ENCODE data around the gene RBM4.
"Not testable (repeated sequence)": the region's sequence is repeated elsewhere in the genome, so short reads cannot be mapped to it uniquely, and the experiment has no call there.

Gene RBM4

DNA sequence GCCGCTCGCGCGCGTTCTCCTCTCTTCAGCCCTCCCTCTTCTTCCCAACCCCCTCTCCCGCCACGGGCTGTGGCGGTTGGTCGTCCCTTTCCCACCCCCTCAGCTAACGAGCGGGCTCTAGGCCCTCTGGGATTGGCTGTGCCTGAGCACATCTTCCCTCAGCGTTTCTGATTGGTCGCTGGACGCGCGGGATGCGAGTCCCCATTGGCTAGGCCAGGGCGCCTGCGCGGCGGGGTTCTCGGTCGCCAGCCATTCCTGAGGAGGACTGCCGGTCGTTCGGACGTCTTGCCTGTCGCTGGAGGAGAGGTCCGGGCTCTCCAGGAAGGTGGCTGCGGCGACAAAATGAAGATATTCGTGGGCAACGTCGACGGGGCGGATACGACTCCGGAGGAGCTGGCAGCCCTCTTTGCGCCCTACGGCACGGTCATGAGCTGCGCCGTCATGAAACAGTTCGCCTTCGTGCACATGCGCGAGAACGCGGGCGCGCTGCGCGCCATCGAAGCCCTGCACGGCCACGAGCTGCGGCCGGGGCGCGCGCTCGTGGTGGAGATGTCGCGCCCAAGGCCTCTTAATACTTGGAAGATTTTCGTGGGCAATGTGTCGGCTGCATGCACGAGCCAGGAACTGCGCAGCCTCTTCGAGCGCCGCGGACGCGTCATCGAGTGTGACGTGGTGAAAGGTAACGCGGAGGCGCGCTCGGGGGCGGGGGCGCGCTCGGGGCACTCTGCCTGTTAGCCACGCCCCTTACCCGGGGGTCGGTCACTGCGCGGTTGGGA lies 21.9 kb upstream of the RBM4 start, which contains the start of gene RBM14:
Gene RBM14 (plus strand): TSS at position 252 of the 776 bp plus-strand sequence. CDS start 91 bp downstream, at position 343.
- FAIRE-seq (peak; percentile 86), DNase-seq (ENCODE audit: insufficient read length, low spot score) (peak; percentile 99)

DNA sequence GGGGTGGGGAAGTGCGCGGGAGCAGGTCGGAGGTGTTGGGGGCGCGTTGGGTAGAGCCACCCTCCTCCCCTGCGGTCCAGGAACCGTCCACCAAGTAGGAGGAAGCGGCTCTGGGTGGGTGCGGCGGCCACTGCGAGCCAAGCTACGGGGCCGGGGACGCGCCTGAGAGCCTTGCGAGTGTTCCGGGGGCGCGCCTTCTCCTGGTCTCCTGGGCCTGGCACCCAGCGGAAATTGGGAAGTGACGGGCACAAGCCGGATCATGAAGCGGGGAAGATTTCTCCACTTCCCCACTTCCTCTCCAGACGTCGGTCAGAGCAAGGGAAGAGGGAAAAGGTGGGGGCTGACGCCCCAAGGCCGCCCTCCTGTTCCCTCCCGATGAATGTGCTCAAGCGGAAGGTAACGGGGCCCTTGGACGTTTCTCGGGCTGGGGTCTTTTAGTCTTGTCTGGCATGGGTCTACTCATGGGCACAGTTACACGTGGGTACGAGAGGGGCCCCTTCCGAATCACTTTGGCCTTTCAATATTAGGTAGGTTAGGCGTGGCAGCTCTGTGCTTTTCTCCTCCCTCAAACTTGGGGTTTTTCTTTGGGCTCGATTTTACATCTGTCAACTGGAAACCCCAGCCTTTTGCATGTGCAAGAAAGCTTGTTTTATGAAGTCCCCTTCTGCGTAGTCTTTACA lies 21.2 kb upstream of the RBM4 start:
- DNase-seq (ENCODE audit: insufficient read length, low spot score) (no peak), FAIRE-seq (no peak)

- peak; percentile 28 for DNase-seq (ENCODE audit: insufficient read length, low spot score)
- no peak for FAIRE-seq
These were observed 19.4 kb upstream of the RBM4 start for GRCh38 chr11:66619080-66619554.

- FAIRE-seq (no peak), DNase-seq (ENCODE audit: insufficient read length, low spot score) (no peak)
These were observed 14.1 kb upstream of the RBM4 start for GRCh38 chr11:66624450-66624849.

GRCh38 chr11:66625041-66625751 lies 13.3 kb upstream of the RBM4 start:
- DNase-seq (ENCODE audit: insufficient read length, low spot score) (no peak), FAIRE-seq (no peak)

GRCh38 chr11:66625752-66626149 lies 12.8 kb upstream of the RBM4 start:
- DNase-seq (ENCODE audit: insufficient read length, low spot score) (no peak), FAIRE-seq (no peak)

DNA sequence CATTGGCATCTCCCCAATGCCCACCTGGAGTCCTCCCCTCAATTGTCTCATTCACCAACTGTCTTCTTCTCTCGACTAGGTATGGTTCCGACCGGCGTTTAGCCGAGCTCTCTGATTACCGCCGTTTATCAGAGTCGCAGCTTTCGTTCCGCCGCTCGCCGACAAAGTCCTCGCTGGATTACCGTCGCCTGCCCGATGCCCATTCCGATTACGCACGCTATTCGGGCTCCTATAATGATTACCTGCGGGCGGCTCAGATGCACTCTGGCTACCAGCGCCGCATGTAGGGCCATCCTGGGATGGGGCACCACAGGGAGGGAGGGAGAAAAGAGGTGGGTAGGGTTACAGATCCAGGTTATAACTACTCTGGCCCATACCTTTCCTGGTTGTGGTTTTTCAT lies 12.1 kb upstream of the RBM4 start:
- no peak for FAIRE-seq
- DNase-seq (ENCODE audit: insufficient read length, low spot score): no peak

- no peak for FAIRE-seq
- DNase-seq (ENCODE audit: insufficient read length, low spot score): no peak
These were observed 11.6 kb upstream of the RBM4 start for GRCh38 chr11:66626926-66627325.

DNA sequence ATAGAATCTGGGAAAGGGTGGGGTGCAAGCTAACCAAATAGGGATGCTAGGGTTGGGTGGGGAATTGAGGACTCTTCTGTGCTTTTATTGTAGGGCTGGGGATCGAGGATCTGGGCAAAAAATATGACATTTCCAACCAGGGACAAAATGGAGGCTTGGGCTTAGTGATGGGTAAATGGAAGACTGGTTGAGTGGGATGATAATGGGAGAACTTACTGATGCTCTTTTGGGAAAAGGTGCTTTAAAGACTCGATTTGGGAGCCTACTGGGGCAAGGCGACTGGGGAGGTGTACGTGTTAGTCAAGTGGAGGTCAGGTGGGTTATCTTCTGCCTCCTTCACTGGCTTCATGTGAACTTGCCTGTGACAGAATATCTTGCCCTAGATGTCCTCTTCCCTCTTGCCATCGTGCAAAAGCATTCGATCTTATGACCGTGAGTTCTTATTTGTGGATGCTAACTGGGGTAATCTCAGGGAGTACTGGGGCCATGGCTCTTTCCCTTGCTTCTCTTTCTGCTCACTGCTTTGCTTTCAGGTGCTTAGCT lies 10.4 kb upstream of the RBM4 start:
- FAIRE-seq (no peak), DNase-seq (ENCODE audit: insufficient read length, low spot score) (no peak)

DNA sequence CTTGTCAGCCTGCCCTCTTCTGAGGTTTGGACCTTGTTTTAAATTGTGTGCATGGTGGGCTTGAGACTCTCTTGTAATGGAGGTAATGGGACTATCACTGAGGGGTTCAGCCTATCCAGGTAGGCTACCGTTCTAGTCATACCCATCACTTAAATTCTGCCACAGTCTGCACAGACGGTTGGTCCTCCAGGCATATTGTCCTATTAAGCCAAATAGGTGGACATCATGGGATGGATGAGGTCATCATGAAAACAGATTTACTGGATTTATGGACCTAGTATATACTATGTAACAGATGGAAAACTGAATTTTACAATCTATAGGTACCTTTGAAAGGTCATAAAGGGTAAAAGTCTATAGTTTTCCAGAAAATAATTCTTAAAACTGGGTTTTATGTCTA lies 9.1 kb upstream of the RBM4 start:
- FAIRE-seq (no peak), DNase-seq (ENCODE audit: insufficient read length, low spot score) (no peak)

DNA sequence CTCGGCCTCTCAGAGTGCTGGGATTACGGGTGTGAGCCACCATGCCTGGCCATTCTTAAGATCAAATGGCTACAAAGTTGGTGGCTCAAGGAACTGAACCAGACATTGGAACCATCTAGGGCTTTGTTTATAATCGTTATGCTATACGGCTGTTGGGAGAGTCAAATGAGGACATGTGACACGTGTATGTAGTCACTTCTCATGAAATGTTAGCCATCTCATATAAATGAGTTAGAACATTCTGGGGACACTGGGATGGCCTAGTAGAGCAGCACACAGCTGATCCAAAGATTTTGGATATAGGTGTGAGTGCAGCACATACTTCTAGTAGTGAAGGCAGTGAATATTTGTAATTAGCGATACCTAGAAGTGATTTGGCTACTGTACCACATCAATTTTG lies 6.6 kb upstream of the RBM4 start:
- no peak for FAIRE-seq
- DNase-seq (ENCODE audit: insufficient read length, low spot score): no peak

DNA sequence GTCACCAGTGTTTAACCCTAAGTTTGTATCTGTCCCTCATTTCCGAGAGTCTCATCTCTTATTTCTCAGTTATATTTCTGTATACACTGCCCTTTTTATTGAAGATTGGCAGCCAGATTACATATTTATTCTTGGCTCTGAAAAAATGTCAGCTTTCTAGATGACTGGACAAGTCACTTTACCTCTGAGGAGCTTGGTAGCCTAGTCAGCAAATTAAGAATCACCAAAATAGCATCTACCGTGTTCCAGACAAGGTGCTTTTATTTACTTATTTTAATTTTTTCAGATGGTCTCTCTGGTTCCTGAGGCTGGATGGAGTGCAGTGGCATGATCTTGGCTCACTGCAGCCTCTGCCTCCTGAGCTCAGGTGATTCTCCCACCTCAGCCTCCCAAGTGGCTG lies 5.6 kb upstream of the RBM4 start:
- DNase-seq (ENCODE audit: insufficient read length, low spot score): no peak
- no peak for FAIRE-seq

GRCh38 chr11:66636411-66636810 lies 2.1 kb upstream of the RBM4 start:
- no peak for FAIRE-seq
- DNase-seq (ENCODE audit: insufficient read length, low spot score): no peak

- FAIRE-seq: no peak
These were observed 836 bp upstream of the RBM4 start for GRCh38 chr11:66637557-66638176.

GRCh38 chr11:66639066-66639813 lies 737 bp downstream of the RBM4 start:
- FAIRE-seq (no peak), DNase-seq (ENCODE audit: insufficient read length, low spot score) (no peak)

More at GRCh38 chr11:66637557-66638176, 836 bp upstream of the RBM4 start:
- no peak for DNase-seq (ENCODE audit: insufficient read length, low spot score)

DNA sequence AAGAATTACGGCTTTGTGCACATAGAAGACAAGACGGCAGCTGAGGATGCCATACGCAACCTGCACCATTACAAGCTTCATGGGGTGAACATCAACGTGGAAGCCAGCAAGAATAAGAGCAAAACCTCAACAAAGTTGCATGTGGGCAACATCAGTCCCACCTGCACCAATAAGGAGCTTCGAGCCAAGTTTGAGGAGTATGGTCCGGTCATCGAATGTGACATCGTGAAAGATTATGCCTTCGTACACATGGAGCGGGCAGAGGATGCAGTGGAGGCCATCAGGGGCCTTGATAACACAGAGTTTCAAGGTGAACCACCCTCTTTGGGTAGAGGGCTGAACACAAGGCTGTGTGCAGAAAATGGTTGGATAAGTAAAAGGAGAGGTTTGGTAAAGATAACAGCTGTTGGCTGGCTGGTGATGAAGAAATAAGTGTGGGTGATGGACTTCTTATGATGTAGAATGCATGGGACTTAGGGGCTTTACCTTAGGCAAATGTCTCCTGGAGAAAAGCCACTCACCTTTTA lies 1.4 kb downstream of the RBM4 start:
- FAIRE-seq: not testable (repeated sequence)

DNA sequence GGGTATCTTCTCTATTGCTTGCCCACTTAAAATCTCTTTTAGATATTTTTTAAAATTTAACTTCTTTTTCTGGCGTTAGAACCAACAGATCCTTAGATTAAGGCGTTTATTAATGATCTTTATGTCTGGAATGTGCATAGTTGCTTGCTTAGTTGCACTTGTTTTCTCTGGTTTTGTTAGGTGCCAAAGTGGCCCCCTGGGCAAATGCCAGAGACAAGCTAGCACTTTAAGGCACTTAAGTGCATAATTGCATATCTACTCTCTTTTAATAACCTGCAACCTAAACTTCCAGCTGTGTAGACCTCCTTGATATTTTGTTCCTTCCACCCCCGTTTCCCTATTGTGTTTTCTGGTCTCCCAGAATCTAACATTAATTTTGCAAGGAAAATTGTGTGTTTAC lies 3.3 kb downstream of the RBM4 start:
- FAIRE-seq: no peak
- no peak for DNase-seq (ENCODE audit: insufficient read length, low spot score)

More for the DNA sequence above, 1.4 kb downstream of the RBM4 start:
- DNase-seq (ENCODE audit: insufficient read length, low spot score): not testable (repeated sequence)

- DNase-seq (ENCODE audit: insufficient read length, low spot score) (no peak), FAIRE-seq (no peak)
These were observed 5.4 kb downstream of the RBM4 start for GRCh38 chr11:66643745-66644437.

DNA sequence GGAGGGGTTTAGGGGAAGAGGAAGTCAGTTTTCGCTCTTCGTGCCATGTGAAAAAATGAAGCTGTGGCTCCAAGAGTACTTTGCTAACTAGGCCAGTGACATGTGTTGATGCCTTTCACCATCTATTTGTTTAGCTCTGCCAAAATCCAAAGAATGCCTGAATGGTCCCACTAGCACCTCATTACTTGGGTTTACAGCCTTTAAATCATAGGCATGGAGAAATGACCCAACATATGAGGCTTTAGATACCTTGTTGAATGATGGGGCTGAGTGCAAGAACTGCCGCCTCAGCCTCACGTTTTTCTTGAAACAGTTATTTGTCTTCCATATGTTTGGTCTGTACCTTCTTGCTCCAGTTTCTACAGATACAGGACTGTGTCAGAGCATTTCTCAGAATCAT lies 8.3 kb downstream of the RBM4 start:
- DNase-seq (ENCODE audit: insufficient read length, low spot score): no peak
- no peak for FAIRE-seq

All from GM19239 (cell line).